ENCODE data around the gene GLI1. TPM values are rescaled to one million over a fixed set of nuclear protein-coding genes. Genes with fewer than 3 reads are reported as not detected.

The GLI1 gene
- total RNA-seq, 2 experiments from 2014 or later, result 0.68 to 1.9 TPM

- peaks cover 58% of the 10 kb centered on the region for H3K36me3 Mint-ChIP-seq (ENCODE audit: low read depth)
- DNase-seq, result peak; percentile 38
- POLR2A ChIA-PET, result interaction anchor here (0.5 to 8.0 kb wide), 9 partner anchors 9 to 1349 kb away, joined by 3 to 74 read pairs (median 11); partner anchors contain the start of genes DDIT3, ESYT1, GLI1 and MARS1
Measured at GRCh38 chr12:57476993-57477709, 17.6 kb downstream of the GLI1 start.

GRCh38 chr12:57477710-57478681 is 18.4 kb downstream of the GLI1 start:
- peak overlapping the region; percentile 96 for H3K4me3 Mint-ChIP-seq
- H3K27ac Mint-ChIP-seq, result peak overlapping the region; percentile 99
- peak; percentile 72 for DNase-seq
- ChIA-PET CTCF (interaction anchor here (0.6 to 4.7 kb wide), 16 partner anchors 9 to 263 kb away, joined by 3 to 57 read pairs (median 6); partner anchors contain the start of genes DDIT3, GLI1, INHBE and MARS1), POLR2A (interaction anchor here (0.5 to 8.0 kb wide), 9 partner anchors 8 to 1350 kb away, joined by 3 to 74 read pairs (median 11); partner anchors contain the start of genes DDIT3, ESYT1, GLI1 and MARS1)
- peaks cover 50% of the 10 kb centered on the region for H3K36me3 Mint-ChIP-seq (ENCODE audit: low read depth)
- no peaks in the 10 kb centered on the region for H3K27me3 Mint-ChIP-seq (ENCODE audit: low read depth)
- ATAC-seq, result peak; percentile 54
- H3K9me3 Mint-ChIP-seq (ENCODE audit: insufficient read depth), result no peaks in the 10 kb centered on the region
- H3K4me1 Mint-ChIP-seq (ENCODE audit: low read depth), result peaks cover 72% of the 10 kb centered on the region

More at GRCh38 chr12:57476993-57477709, 17.6 kb downstream of the GLI1 start:
- CTCF ChIA-PET, result interaction anchor here (0.5 to 4.7 kb wide), 20 partner anchors 10 to 253 kb away, joined by 3 to 57 read pairs (median 4); partner anchors contain the start of genes GLI1, INHBE and MARS1
- Mint-ChIP-seq H3K27me3 (ENCODE audit: low read depth) (no peaks in the 10 kb centered on the region), H3K27ac (peak overlapping the region; percentile 99), H3K9me3 (ENCODE audit: insufficient read depth) (no peaks in the 10 kb centered on the region), H3K4me1 (ENCODE audit: low read depth) (peaks cover 79% of the 10 kb centered on the region), H3K4me3 (peak overlapping the region; percentile 96)
- ATAC-seq, result peak; percentile 3

GRCh38 chr12:57479043-57479375 is 19.4 kb downstream of the GLI1 start:
- Mint-ChIP-seq H3K4me3 (peak overlapping the region; percentile 96), H3K36me3 (ENCODE audit: low read depth) (peaks cover 43% of the 10 kb centered on the region), H3K27me3 (ENCODE audit: low read depth) (no peaks in the 10 kb centered on the region), H3K4me1 (ENCODE audit: low read depth) (peaks cover 72% of the 10 kb centered on the region), H3K9me3 (ENCODE audit: insufficient read depth) (no peaks in the 10 kb centered on the region), H3K27ac (peak overlapping the region; percentile 99)
- ATAC-seq (peak; percentile 0), DNase-seq (no peak)
- ChIA-PET CTCF (interaction anchor here (0.8 to 4.7 kb wide), 9 partner anchors 8 to 262 kb away, joined by 3 to 57 read pairs (median 3); partner anchors contain the start of genes DDIT3, GLI1, INHBE and MARS1), POLR2A (interaction anchor here (1.4 to 8.0 kb wide), 6 partner anchors 9 to 45 kb away, joined by 7 to 74 read pairs (median 12); partner anchors contain the start of genes DDIT3, GLI1 and MARS1)

GRCh38 chr12:57479376-57480115 is 20.0 kb downstream of the GLI1 start, which contains the start of gene ARHGAP9:
Gene ARHGAP9, minus strand, starts transcription at chr12:57479866. Its CDS starts 460 bp downstream, at chr12:57479406.
- peaks cover 67% of the 10 kb centered on the region for H3K4me1 Mint-ChIP-seq (ENCODE audit: low read depth)
- H3K36me3 Mint-ChIP-seq (ENCODE audit: low read depth), result peaks cover 37% of the 10 kb centered on the region
- H3K9me3 Mint-ChIP-seq (ENCODE audit: insufficient read depth), result no peaks in the 10 kb centered on the region
- DNase-seq (peak; percentile 82), ATAC-seq (peak; percentile 57)
- no peaks in the 10 kb centered on the region for H3K27me3 Mint-ChIP-seq (ENCODE audit: low read depth)
- ChIA-PET POLR2A (interaction anchor here (1.1 to 8.0 kb wide), 8 partner anchors 8 to 49 kb away, joined by 3 to 74 read pairs (median 8); partner anchors contain the start of genes DDIT3, GLI1 and MARS1), CTCF (interaction anchor here (0.8 to 4.7 kb wide), 9 partner anchors 7 to 262 kb away, joined by 3 to 57 read pairs (median 4); partner anchors contain the start of genes GLI1, INHBE and MARS1)
- peak within 1 kb of the TSS; percentile 99 for H3K27ac Mint-ChIP-seq
- H3K4me3 Mint-ChIP-seq, result peak within 1 kb of the TSS; percentile 96

GRCh38 chr12:57481671-57482070 is 22.1 kb downstream of the GLI1 start:
- peak overlapping the region; percentile 99 for H3K27ac Mint-ChIP-seq
- DNase-seq (no peak), ATAC-seq (no peak)
- ChIA-PET POLR2A (interaction anchor here (8.0 kb wide), 1 partner anchor 21 kb away, joined by 74 read pairs; the partner anchor contains the start of gene GLI1), CTCF (interaction anchor here (2.7 to 3.1 kb wide), 2 partner anchors 11 to 23 kb away, joined by 8 to 19 read pairs; partner anchors contain the start of gene GLI1)
- no peaks in the 10 kb centered on the region for H3K27me3 Mint-ChIP-seq (ENCODE audit: low read depth)
- peaks cover 20% of the 10 kb centered on the region for H3K36me3 Mint-ChIP-seq (ENCODE audit: low read depth)
- H3K4me1 Mint-ChIP-seq (ENCODE audit: low read depth), result peaks cover 54% of the 10 kb centered on the region
- no peak overlapping the region for H3K4me3 Mint-ChIP-seq
- no peaks in the 10 kb centered on the region for H3K9me3 Mint-ChIP-seq (ENCODE audit: insufficient read depth)

- ATAC-seq (no peak), DNase-seq (no peak)
- Mint-ChIP-seq H3K27me3 (ENCODE audit: low read depth) (no peaks in the 10 kb centered on the region), H3K27ac (no peak overlapping the region), H3K36me3 (ENCODE audit: low read depth) (peaks cover 8% of the 10 kb centered on the region), H3K9me3 (ENCODE audit: insufficient read depth) (no peaks in the 10 kb centered on the region), H3K4me3 (no peak overlapping the region), H3K4me1 (ENCODE audit: low read depth) (peaks cover 50% of the 10 kb centered on the region)
- CTCF ChIA-PET, result interaction anchor here (1.8 kb wide), 1 partner anchor 25 kb away, joined by 7 read pairs; no protein-coding TSS in a partner anchor
- POLR2A ChIA-PET, result interaction anchor here (0.6 to 1.5 kb wide), 2 partner anchors 22 to 36 kb away, joined by 3 to 4 read pairs; partner anchors contain the start of gene DDIT3
Measured at GRCh38 chr12:57483466-57483865, 23.9 kb downstream of the GLI1 start.

GRCh38 chr12:57485695-57486094 is 26.1 kb downstream of the GLI1 start:
- H3K27me3 Mint-ChIP-seq (ENCODE audit: low read depth), result no peaks in the 10 kb centered on the region

GRCh38 chr12:57487055-57487596 is 27.5 kb downstream of the GLI1 start:
- peak overlapping the region; percentile 93 for H3K27ac Mint-ChIP-seq
- H3K36me3 Mint-ChIP-seq (ENCODE audit: low read depth), result peaks cover 38% of the 10 kb centered on the region
- peak overlapping the region; percentile 89 for H3K4me3 Mint-ChIP-seq
- H3K27me3 Mint-ChIP-seq (ENCODE audit: low read depth), result no peaks in the 10 kb centered on the region
- ChIA-PET POLR2A (interaction anchor here (1.2 to 2.4 kb wide), 4 partner anchors 8 to 409 kb away, joined by 3 to 14 read pairs (median 10); partner anchors contain the start of genes ARHGAP9 and DDIT3), CTCF (interaction anchor here (2.9 kb wide), 1 partner anchor 10 kb away, joined by 22 read pairs; no protein-coding TSS in a partner anchor)
- peaks cover 39% of the 10 kb centered on the region for H3K4me1 Mint-ChIP-seq (ENCODE audit: low read depth)
- DNase-seq (no peak), ATAC-seq (no peak)
- no peaks in the 10 kb centered on the region for H3K9me3 Mint-ChIP-seq (ENCODE audit: insufficient read depth)

More at GRCh38 chr12:57485695-57486094, 26.1 kb downstream of the GLI1 start:
- ATAC-seq, result no peak
- POLR2A ChIA-PET, result interaction anchor here (0.7 to 2.4 kb wide), 3 partner anchors 9 to 35 kb away, joined by 3 to 14 read pairs (median 10); partner anchors contain the start of gene DDIT3
- DNase-seq, result no peak
- CTCF ChIA-PET, result interaction anchor here (1.0 to 2.9 kb wide), 3 partner anchors 8 to 27 kb away, joined by 3 to 22 read pairs (median 6); partner anchors contain the start of gene GLI1
- no peaks in the 10 kb centered on the region for H3K9me3 Mint-ChIP-seq (ENCODE audit: insufficient read depth)
- H3K27ac Mint-ChIP-seq, result no peak overlapping the region
- peaks cover 26% of the 10 kb centered on the region for H3K36me3 Mint-ChIP-seq (ENCODE audit: low read depth)
- no peak overlapping the region for H3K4me3 Mint-ChIP-seq
- peaks cover 45% of the 10 kb centered on the region for H3K4me1 Mint-ChIP-seq (ENCODE audit: low read depth)

- ATAC-seq (peak; percentile 97), DNase-seq (peak; percentile 96)
- POLR2A ChIA-PET, result interaction anchor here (1.2 to 2.4 kb wide), 4 partner anchors 8 to 410 kb away, joined by 3 to 14 read pairs (median 10); partner anchors contain the start of genes ARHGAP9 and DDIT3
- Mint-ChIP-seq H3K36me3 (ENCODE audit: low read depth) (peaks cover 41% of the 10 kb centered on the region), H3K27me3 (ENCODE audit: low read depth) (no peaks in the 10 kb centered on the region), H3K4me3 (peak within 1 kb of the TSS; percentile 89), H3K9me3 (ENCODE audit: insufficient read depth) (no peaks in the 10 kb centered on the region), H3K27ac (peak within 1 kb of the TSS; percentile 93), H3K4me1 (ENCODE audit: low read depth) (peaks cover 41% of the 10 kb centered on the region)
- CTCF ChIA-PET, result interaction anchor here (1.0 to 2.9 kb wide), 3 partner anchors 10 to 29 kb away, joined by 3 to 22 read pairs (median 4); partner anchors contain the start of gene GLI1
Measured at GRCh38 chr12:57487597-57488401, 28.2 kb downstream of the GLI1 start, which contains the start of gene MARS1. Gene MARS1, plus strand, starts transcription at chr12:57488068. Its CDS starts 23 bp downstream, at chr12:57488091.
